Activated naive CD4-positive, alpha-beta T cell (primary cell): ENCODE results near the gene TPGS1.
"Not testable (repeated sequence)": the region's sequence is repeated elsewhere in the genome, so short reads cannot be mapped to it uniquely, and the experiment has no call there.

Experiments
- DNase-seq, 4 experiments: peaks; one replicate each; lab custom pipeline; 2025; lab: John Stamatoyannopoulos, UW

Gene TPGS1

DNA sequence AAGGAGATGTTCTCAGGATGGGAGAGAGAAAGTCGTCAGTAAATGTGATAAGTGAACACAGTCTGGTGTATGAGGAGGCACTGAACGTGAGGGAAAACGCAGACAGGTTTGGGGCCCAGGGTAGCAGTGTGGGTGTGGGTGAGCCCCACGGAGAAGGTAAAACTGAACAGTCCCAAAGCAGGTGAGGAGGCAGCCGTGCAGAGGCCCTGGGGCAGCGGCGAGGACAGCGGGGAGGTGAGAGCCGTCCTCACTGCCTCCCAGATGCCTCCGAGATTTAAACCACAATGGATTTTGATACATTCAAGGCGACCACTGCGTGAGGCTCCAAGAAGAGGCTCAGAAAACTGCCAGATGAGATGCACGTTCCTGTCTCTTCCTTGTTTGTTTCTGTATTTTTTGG lies 31.9 kb upstream of the TPGS1 start:
- no peak for DNase-seq

DNA sequence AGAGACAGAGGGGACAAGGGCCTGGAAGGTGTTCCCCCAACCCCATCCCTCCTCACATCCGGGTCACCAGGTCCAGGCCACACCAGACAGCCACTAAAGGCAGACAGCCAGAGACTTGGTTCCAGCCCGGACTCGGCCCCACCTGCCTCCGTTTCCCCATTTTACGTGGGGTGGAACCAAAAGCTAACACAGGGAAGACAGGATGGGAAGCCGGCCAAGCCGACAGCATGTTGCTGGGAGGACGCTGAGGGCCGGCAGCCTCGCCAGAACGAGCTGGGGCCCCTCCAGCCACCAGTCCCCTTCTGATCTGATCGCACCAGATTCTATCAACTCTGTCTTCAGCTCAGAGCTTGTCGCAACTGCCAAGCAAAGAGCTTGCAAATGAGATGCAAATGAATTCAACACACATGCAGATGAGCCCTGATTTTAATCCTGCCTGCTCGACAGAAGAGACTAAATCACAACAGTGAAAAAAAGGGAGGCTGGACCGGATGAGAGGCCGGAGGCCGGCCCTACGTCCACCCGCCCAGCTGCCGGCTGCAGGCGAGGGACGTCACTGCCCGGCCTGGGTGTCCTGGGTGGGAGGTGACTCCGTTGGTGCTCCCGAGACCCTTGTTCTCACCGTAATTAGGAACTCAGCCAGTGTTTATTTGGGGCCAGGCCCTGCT lies 28.9 kb upstream of the TPGS1 start:
- DNase-seq: no peak

DNA sequence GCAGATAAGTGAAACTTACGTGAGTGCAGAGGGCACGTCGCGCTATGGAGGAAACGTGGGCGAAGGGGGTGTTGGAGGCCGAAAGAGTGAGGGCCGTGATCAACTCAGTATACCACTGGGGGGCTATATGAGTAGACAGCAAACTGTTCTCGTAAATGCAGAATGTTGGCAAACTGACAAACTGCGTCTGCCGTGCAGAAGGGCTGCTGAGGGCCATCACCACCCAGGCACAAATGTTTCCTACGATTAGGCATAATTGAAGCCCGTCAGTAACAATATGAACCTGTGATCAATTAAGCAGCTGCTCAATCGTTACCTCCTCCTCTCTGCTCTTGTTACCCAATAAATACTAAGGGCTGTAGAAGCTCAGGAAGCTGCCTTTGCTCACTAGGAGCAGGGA lies 28.3 kb upstream of the TPGS1 start:
- DNase-seq: no peak

DNA sequence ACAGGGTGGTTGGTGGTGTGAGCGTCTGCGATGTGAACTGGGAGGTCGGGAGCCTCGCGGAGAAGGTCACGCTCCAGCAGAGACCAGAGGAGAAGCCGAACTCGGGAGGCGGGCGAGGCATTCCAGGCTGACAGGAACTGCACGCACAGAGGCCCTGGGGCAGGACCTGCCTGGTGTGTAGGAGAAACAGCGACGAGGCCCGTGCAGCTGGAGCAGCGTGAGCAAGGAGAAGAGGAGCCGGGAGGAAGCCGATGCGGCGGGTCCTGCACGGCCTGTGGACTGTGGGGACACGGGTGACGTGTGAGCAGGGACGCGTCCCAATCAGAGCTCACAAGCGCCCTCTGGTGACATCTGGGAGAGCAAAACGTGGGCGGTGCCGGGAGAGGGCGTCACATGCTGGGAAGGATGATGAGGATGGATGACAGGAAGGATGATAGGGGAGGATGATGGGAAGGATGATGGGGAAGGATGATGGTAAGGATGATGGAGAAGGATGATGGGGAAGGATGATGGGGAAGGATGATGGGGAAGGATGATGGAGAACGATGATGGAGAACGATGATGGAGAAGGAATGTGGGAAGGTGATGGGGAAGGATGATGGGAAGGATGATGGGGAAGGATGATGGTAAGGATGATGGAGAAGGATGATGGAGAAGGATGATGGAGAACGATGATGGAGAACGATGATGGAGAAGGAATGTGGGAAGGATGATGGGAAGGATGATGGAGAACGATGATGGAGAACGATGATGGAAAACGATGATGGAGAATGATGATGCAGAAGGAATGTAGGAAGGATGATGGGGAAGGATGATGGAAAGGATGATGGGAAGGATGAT lies 27.1 kb upstream of the TPGS1 start:
- peak in 1 of 4 experiments; percentile 43 for DNase-seq

DNA sequence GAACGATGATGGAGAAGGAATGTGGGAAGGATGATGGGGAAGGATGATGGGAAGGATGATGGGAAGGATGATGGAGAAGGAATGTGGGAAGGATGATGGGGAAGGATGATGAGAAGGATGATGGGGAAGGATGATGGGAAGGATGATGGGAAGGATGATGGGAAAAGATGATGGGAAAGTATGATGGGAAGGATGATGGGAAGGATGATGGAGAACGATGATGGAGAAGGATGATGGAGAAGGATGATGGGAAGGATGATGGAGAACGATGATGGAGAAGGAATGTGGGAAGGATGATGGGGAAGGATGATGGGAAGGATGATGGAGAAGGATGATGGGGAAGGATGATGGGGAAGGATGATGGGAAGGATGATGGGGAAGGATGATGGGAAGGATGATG lies 26.2 kb upstream of the TPGS1 start:
- not testable (repeated sequence) for DNase-seq

DNA sequence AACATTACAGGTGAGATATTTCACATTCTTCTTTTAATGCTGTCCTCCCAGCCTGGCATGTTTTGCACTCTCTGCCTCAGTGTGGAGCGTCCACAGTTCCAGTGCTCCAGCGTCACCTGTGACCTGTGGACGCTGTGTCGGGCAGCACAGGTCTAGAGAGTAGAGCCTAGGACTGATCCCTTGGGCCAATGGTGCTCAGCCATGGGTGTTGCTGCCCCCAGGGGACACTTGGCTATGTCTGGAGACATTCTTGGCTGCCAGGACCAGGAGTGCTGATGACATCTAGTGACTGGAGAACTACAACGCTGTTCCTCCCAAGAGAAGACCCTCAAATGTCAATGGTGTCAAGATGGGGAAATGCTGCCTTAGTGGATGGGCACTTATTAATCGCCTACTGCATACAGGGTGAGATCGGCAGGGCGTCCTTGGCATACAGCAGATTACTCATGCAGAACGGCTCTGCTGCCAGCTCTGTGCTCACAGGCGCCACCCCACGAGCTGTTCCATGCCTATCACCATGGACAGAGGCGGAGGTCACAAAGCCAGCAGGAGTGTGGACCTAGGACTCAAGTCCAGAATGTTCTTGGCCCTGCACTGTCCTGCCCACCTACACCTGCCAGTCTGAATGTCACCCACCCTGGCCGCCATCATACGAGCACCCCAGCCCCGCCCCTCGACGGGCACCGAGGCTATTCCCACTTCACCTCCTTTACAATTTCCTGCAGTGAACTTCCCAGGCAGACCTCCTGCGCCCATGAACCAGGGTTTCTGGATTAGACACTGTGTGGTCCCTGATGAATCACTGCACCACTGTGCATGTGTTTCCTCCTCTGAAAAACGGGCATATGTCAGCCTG lies 24.9 kb upstream of the TPGS1 start:
- no peak for DNase-seq

DNA sequence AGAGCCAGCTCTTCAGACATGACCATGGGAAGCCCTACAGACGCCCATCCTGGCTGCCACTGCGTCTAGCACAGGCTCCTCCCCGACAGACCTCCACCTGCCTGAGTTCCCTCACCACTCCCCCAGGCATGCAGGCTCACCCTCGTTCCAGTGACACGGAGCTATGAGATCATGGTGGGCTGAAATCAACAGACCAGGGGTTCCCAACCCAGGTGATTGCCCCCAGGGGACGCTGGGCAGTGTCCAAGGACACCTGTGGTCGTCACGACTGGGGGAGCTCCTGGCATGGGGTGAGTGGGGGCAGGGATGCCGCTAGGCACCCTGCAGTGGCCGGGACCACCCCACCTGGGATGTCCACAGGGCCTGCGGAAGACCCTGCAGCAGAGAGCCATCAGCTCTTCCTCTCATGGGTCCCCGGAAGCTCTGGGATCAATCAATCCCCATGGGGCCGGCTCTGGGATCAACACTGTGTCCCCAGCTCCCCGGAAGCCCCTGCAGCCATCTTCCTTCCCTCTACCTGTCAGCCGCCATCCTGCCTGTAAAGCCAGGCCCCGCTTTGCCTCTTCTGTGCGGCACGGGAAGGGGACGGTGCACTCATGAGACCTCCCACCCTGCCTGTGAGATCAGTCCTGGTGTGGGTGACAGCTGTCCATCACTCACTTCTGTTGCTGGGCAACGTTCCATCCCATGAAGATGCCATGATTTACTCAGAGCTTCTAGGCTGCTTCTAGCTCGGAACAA lies 23.8 kb upstream of the TPGS1 start:
- no peak for DNase-seq

DNA sequence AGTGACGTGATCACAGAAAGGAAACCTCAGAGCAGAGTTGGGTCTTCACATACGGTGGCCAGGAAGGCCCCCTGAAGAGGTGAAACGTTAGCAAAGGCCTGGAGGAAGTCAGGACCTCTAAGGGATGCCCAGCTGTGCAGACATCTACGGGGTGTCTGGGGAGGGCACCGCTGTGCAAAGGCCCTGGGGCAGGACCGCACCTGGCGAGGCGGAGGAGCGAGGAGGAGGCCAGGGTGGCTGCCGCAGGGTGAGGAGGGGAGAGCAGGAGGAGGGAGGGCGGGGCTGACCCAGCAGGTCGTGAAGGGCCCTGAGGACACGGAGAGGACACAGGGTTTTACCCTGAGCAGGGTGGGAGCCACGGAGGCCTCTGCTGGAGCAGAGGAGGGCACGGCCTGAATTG lies 22.8 kb upstream of the TPGS1 start:
- DNase-seq: no peak

DNA sequence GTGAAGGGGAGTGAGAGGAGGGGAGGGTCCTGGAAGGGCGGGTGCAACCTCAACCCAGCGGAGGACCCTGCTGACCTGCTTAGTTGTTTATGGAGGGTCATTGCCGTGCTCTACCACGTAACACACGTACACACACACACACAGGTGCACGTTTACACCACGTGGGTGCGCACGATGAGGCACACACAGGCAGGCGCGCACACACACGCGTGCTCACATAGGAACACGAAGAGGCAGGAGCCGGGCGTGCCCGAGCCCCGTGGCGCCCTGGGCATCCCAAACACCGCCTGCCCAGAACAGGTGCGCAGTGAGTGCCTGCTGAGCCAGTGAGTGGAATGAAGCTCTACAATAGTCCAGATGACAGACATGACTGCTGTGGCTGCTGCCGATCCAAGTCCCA lies 22.2 kb upstream of the TPGS1 start:
- no peak for DNase-seq

DNA sequence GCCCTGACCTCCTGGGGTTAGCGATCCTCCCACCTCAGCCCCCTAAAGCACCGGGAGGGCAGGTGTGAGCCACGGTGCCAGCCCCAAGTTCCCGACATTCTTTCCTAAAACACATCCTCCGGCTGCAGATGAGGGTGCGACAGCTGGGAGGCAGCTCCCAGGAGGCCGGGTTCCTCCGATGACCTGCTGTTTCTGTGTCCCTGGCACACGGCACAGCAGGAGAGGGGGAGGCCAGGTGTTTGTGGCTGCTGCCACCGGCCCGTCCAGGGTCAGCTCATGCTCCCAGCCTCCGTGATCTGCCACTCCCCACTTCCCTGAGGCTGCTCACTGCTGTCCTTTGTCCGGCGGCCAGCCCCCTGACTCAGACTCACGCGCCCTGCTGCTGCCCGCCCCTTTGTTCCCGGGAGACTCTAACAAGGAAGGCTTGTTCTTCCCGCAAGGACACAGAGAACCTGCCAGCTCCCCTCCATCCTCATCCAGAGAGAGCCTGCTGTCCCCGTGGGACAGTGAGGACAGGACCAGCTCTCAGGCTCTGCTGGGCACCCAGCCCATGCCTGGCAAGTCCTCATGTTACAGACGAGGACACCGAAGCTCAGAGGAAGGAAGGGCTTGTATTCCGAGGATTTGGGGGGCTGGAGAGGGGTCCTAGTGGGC lies 21.6 kb upstream of the TPGS1 start:
- no peak for DNase-seq

DNA sequence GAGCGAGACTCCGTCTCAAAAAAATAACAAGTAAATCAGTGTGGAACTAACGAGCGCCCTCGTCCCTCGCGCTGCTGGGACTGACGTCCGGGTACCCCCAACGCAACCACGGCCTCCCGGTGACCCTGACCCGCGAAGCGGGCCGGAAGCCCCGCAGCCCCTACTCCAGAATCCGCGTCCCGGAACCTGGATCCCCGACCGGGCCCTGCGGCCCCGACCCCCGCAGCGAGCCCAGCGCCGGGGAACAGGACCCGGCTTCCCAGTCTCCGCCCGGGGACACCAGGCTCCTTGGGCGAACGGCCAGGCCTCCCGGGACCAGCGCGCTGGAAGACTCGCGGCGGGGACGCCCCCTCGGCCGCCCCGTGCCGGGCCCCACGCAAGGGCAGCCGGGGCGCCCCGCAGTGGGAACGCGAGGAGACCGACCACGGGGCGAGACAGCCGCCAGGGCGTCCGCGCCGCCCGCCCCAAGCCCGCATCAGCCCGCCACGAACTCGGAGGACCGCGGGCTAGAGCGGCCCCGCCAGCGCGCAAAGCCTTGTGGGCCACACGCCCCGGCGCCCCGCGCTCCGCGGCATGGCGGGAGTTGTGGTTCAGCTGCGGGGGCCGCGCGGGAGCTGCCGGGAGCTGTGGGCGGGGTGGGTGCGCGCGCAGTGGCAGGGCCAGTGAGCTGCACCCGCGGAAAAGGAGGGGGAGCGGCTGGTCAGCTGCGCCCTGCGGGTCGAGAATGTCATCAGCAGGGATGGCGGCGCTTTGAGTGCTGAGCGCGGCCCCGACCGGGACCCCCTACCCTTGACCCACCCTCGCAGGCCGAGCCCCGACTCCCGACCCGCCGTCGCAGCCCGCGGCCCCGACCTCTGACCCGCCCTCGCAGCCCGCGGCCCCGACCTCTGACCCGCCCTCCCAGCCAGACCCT lies 18.5 kb upstream of the TPGS1 start:
- peak; percentile 79 to 94 (median 83) for DNase-seq

DNA sequence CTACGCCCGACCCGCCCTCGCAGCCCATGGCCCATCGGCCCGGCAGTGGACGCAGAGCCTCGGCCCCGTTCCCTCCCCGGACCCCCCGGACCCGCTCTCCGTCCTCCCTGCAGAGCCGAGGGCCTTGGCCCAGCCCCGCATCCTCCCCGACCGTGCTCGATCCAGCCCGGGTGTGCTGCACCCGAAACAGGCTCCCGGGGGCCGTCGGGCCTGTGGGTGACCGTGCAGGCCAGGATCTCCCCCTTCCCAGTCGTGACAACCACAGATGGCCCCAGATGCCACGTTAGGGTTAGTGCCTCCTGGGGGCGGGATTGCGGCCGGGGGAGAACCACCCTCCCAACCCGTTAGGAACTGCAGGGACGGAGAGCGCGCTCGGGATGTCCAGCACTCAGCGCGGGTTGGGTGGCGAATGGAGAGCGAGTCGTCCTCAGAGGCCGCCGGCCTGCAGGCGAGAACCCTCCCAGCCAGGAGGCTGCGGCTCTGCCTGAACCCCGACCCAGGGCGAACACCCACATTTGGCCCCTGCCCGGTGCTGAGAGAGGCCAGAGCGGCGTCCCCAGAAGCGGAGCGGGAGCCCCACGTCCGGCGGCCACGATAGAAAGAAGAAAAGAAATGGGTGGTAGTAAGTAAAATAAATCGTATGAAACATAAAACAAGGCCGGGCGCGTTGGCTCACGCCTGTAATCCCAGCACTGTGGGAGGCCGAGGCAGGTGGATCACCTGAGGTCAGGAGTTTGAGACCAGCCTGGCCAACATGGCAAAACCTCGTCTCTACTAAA lies 17.7 kb upstream of the TPGS1 start:
- no peak for DNase-seq

DNA sequence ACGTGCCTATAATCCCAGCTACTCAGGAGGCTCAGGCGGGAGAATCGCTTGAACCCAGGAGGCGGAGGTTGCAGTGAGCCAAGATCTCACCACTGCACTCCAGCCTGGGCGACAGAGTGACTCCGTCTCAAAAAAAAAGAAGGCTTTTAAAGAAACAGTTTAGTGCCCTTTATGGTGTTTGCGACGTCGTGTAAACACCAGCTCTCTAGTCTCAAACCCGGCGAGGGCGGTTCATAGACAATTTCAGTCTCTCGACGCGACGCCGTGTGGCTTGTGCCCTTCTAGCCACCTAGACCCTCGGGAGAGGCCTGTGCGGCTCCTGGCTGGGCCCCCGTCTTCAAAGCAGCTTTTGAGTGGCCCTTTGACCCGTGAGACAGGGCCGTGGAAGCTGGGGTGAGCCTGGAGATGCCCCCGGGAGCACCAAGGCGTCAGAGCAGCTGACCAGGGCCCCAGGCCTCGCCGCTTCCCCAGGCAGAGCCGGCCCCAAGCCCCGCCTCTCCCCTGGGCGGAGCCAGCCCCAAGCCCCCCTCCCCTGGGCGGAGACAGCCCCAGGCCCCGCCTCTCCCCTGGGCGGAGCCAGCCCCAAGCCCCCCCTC lies 16.1 kb upstream of the TPGS1 start:
- peak in 2 of 4 experiments; percentile 21 for DNase-seq

DNA sequence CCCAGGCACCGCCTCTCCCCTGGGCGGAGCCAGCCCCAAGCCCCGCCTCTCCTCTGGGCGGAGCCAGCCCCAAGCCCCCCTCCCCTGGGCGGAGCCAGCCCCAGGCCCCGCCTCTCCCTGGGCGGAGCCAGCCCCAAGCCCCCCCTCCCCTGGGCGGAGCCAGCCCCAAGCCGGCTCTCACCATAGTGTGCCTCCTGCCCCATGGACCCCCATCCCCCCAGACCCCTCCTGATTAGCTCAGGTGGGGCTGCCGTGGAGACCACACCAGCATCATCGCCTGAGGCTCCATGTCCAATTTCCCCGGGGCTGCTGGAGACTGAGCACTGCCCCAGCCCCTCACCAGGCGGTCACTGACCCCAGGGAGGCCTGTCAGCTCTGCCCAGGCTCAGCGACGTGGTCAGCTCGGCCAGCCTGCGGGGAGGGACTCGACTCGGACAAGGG lies 15.2 kb upstream of the TPGS1 start:
- DNase-seq: peak; percentile 22 to 49 (median 42)

DNA sequence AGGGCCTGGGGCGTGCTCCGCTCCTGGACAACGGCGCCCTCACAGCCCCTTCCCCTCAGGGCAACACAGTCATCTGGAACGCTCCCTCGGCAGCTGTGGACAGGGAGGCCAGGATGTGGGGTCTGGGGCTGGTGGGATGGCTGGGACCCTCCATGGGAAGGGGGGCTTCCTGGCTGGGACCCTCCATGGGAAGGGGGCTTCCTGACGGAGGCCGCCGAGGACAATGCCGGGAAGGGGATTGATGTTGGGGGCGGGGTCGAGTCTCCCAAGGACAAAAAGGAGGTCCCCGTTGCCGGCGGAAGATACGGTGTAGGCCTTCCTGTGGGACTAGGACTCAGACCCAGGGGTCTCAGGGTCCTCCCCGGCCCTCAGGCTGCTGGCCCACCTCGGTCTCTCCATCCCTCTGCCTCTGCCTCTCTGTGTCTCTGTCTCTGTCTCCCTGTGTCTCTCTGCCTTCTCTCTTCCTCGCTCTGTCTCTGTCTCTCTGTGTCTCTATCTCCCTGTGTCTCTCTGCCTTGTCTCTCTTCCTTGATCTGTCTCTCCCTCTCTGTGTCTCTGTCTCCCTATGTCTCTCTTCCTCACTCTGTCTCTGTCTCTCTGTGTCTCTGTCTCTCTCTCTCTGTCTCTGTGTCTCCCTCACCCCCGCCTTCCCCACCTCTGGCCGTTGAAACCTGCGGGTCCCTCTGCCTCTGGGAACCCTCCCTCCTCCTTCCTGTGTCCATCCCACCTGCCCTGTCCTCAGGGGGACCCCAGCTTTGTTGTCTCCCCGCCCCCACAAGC lies 13.7 kb upstream of the TPGS1 start:
- no peak for DNase-seq

DNA sequence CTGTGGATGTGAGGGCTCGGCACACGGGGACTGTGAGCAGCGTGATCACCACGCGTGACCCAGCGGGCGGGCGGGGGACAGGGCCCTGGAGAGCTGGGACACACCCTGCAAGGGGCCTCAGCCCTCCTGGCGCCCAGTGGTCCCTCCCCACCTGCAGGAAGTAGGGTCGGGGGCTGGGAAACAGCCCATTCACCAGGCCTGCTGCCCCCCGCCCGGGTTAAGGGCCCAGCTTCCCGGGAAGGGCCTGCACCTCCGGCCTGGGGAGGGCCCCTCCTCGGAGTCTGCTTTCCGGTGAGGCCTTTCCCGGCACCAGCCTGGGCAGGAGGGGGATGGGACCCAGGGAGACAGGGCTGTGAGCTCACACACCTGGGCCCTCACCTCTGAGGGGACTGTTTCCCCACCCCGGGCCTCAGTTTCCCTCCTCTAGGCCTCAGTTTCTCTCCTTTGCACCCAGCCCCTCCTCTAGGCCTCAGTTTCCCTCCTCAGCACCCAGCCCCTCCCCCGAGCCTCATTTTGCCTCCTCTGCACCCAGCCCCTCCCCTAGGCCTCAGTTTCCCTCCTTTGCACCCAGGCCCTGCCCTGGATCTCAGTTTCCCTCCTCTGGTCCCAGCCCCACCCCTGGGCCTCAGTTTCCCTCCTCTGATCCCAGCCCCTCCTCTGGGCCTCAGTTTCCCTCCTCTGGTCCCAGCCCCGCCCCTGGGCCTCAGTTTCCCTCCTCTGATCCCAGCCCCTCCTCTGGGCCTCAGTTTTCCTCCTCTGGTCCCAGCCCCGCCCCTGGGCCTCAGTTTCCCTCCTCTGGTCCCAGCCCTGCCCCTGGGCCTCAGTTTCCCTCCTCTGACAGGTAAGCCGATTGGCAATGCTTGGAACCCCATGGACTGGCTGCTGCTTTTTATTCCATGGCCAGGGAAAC lies 12.9 kb upstream of the TPGS1 start:
- no peak for DNase-seq

DNA sequence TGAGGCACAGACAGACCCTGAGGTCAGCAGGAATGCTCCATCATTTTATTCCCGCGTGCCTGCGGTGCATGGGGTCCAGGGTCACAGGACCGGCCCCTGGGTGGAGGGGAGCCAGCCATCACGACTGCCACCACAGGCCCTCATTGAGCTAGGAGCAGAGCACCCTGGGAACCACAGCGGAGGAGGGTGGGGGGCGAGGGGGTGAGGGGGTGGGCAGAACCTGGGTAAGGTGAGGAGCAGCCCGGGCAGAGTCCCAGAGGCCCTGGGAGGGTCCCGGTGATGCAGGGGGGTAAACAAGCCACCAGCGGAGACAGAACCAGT lies 12.3 kb upstream of the TPGS1 start:
- no peak for DNase-seq
